GM18951 (cell line): ENCODE measurements around the gene LILRA6.
"Not testable (repeated sequence)": the region's sequence is repeated elsewhere in the genome, so short reads cannot be mapped to it uniquely, and the experiment has no call there.

Experiments used
- POLR2A ChIP-seq: IDR thresholded peaks from 4 replicates; pipeline ENCODE4 v1.6.1; 2011; ENCODE audit warnings: mild to moderate bottlenecking; ENCODE audit not compliant: insufficient read length, insufficient read depth; ENCODE audit errors: extremely low read depth
- in situ Hi-C: fragments of 300-500 bp; cut with MboI; formaldehyde crosslinking; loops from one replicate; pipeline ENCODE4 v1.12.0; 2022; ENCODE audit warnings: low sequenced_read_pairs, mixed read lengths, inconsistent platforms; ENCODE audit not compliant: unreplicated experiment

LILRA6 gene

DNA sequence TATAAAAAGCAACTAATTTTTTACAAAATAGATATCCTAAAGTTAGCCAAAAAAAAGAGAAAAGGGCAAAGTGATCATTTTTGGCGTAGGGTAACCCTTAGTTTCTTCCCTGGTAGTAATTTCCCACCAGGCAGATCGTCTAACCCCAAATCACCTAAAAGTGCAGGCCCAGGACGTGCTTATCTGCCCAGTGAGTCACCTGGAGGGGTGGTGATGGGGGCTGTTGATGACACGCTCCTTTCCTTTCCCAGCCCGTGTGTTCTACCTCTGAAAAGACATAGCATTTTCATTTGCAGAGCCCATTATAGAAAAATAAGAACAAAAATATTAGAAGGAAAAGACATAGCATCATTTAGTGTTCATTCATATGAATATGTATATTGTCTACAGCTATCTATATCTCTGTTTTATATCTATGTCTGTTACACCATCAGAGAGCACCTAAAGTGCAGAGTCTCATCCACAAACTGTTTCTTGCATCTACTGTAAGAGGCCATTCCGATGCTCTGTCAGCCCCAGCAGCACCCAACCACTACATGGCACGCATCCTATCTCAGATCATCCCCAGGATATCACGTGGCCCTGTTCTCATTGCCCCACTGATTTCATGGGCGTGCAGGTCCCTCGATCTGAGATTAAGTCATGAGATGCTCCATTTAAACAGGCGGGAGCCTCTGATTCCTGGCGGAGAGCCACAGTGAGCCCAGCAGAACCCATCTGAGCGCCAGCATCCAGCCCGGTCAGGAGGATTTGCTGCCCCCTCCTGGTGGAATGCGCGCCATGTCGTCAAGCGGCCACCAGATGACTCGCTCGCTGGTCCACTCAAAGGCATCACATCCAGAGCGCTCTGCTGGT, 11.3 kb downstream of the LILRA6 start:
- TF ChIP-seq POLR2A = no peak
- in situ Hi-C loops = loop anchor here (10.0 kb wide), 1 partner anchor 57 kb away; the partner anchor contains the start of gene TMC4

DNA sequence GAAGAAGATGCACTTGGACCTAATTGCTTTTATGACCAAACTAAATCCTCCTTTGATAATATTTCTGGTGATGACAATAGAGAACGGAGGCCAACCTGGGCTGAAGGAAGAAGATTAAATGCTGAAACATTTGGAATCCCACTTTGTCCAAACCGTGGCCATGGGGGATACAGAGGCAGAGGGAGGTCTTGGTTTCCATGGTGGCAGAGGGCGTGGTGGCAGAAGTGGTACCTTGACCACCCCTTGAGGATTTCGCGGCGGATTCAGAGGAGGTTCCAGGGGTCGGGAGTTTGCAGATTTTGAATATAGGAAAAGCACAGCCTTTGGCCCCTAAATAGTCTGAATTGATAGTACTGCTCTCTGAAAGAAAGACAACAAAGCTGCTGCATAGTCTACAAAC, 12.6 kb downstream of the LILRA6 start:
- TF ChIP-seq POLR2A = no peak
- in situ Hi-C loops = loop anchor here (10.0 kb wide), 1 partner anchor 55 kb away; the partner anchor contains the start of gene TMC4

DNA sequence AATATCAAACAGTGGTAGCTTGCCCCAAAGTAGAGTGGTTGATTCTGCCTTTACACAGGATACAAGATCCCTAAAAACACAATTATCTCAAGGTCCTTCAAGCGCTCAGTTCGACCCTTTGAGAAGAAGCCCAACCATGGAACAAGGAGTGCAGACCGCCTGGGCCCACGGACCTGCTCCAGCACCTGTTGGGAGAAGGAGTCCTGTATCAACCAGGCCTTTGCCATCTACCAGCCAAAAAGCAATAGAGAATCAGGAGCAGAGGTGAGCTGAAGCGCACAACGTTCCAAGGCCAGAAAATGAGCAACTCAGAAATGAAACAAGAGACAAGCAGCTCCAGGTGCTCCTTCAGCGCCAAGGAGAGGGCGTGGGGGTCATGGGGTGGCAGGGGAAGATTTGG, 13.4 kb downstream of the LILRA6 start:
- in situ Hi-C loops = no loop called here
- TF ChIP-seq POLR2A = no peak

DNA sequence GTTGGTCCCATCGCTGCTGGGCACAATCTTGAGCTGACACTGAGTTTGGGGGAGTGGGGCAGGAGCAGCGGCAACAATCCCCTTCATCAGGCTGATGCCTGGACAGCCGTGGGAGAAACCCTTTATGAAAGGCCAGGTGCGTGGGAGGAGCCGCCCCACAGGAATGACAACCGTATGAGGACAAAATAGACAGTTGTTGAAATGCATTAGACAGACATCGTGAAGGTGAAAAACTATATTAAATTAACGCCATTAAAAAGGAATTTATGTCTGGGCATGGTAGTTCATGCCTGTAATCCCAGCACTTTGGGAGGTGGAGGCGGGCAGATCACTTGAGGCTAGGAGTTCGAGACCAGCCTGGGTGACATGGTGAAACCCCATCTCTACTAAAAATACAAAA, 18.0 kb downstream of the LILRA6 start:
- in situ Hi-C loops = not testable (repeated sequence)

GRCh38 chr19:54223937-54224281, 18.7 kb downstream of the LILRA6 start:
- in situ Hi-C loops = not testable (repeated sequence)

DNA sequence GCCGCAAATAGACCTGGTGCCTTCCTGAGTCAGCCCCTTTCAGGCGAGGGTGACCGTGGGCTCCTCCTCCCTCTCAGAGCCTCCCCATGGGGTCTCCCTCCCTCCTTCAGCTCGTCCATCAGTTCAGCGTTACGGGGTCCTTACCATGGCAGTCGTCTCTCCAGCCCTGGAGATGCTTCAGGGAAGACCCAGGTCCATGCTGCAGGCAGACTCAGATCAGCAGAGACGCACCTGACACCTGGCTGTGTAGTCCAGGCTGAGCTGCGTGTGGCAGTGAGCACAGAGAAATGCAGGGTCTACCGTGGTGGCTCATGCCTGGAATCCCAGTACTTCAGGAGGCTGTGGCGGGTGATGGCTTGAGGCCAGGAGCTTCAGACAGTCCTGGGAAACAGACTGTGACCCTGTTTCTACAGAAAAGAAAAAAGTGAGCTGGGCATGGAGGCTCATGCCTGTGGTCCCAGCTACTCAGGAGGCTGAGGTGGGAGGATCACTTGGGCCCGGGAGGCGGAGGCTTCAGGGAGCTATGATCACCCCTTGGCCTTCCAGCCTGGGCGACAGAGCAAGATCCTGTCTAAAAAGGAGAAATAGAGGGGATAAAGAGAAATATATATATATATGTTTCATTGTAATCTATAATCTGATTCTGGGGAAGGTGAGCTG, 19.2 kb downstream of the LILRA6 start:
- in situ Hi-C loops = not testable (repeated sequence)

- in situ Hi-C loops = not testable (repeated sequence)
Observed at GRCh38 chr19:54222474-54223276, 19.9 kb downstream of the LILRA6 start, which contains the start of gene LILRB3. Gene LILRB3, minus strand, starts transcription at chr19:54223007. Its CDS starts 31 bp downstream, at chr19:54222976.

DNA sequence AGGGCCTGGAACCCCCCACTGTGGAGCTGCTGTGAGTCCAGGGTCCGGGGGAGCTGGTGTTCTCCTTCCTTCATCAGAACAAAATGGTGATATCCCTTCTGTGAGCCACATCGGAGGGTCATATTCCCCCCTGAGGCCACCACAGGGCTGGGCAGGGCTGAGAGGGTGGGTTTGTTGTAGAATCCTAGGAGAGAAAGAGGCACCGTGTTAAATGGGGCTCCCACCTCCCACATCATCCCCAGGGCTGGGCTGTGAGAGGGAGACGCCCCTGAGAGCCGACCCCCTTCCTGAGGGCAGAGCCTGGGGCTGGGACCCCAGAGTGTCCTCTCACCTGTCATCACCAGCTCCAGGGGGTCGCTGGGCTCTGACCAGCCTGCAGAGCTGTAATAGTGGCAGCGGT, 20.6 kb downstream of the LILRA6 start:
- in situ Hi-C loops = not testable (repeated sequence)

GRCh38 chr19:54219702-54220101, 22.9 kb downstream of the LILRA6 start:
- in situ Hi-C loops = not testable (repeated sequence)

GRCh38 chr19:54218960-54219661, 23.5 kb downstream of the LILRA6 start:
- in situ Hi-C loops = no loop called here
- TF ChIP-seq POLR2A = no peak

DNA sequence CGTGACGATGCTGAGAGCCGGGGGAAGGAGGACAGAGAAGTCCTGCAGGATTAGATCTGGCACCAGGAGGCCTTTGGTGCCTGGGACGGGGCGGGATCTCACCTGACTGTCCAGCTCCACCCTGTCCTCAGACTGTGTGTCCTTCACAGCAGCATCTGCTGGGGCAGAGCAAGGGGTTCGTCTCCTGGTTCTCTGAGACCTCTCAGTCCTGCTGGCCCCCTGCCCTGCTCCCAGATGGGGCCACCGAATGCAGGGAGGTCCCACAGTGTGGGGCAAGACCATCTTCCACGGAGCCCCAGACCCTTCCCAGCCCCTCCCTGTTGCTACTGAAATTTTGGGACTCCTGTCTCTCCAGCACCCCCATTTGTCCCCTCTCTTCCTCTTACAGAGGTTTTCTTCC, 24.3 kb downstream of the LILRA6 start:
- TF ChIP-seq POLR2A = no peak
- in situ Hi-C loops = no loop called here

- in situ Hi-C loops = not testable (repeated sequence)
Observed at GRCh38 chr19:54217517-54218247, 24.9 kb downstream of the LILRA6 start.

DNA sequence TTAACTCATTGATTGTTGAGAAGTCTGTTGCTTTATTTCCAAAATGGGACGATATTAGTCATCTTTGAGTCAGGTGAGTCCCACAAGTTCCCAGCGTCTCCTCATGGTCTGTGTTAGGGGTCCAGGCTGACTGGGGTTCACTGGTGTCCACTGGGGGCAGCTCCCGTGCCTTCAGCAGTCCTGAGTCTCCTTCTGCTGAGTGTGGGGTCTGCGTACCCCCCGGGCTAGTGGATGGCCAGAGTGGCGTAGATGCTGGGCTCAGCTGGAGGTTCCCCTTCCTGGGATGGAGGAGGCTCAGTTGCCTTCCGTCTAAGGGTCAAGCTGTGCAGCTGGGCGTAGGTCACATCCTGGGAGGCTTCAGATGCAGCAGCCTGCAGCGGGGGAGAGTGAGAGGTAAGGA, 25.7 kb downstream of the LILRA6 start:
- TF ChIP-seq POLR2A = no peak
- in situ Hi-C loops = no loop called here

DNA sequence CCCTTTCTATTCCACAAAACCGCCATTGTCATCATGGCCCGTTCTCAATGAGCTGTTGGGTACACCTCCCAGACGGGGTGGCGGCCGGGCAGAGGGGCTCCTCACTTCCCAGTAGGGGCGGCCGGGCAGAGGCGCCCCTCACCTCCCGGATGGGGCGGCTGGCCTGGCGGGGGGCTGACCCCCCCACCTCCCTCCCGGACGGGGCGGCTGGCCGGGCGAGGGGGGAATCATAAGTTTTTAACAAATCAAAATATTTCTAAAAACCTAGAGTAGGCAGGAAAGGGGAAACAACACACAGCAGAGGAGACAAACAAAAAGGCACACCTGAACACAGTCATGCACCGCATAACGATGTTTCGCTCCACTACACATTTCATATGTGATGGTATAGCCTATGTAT, 27.9 kb downstream of the LILRA6 start:
- in situ Hi-C loops = not testable (repeated sequence)

DNA sequence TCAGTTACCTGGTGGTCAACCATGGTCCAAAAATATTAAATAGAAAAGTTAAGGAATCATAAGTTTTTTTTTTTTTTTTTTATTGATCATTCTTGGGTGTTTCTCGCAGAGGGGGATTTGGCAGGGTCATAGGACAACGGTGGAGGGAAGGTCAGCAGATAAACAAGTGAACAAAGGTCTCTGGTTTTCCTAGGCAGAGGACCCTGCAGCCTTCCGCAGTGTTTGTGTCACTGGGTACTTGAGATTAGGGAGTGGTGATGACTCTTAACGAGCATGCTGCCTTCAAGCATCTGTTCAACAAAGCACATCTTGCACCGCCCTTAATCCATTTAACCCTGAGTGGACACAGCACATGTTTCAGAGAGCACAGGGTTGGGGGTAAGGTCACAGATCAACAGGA, 28.4 kb downstream of the LILRA6 start:
- in situ Hi-C loops = not testable (repeated sequence)
